ENCODE results near the gene TMEM187. TPM values are rescaled to one million over a fixed set of nuclear protein-coding genes. Genes with fewer than 3 reads are reported as not detected.

TMEM187 gene
- total and polyA plus RNA-seq, 2 donors (not counting 1 experiment from before 2014, with no cell fraction given) = 5.5 to 6.4 TPM

DNA sequence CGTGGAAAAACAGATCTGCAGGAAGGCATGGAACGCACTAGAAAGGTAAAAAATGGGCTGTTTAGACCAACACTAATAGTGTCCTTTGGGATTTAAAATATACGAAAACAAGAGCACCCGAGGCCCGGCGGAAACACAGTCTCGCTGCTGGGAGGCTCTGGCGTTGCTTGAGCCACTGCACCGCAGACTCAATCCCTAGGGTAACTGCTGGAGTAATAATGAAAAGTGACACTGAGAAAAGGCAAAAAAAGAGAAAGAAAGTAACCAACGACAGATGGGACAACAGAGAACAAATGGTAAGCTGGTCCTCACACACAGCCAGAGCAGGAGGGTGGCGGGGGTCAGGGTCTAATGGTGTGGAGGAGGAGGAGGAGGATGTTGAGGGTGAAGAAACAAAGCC lies 31.8 kb downstream of the TMEM187 start:
- Histone ChIP-seq H3K79me2 (ENCODE audit: control insufficient read depth, insufficient read depth, low read length) (no peaks in the 10 kb centered on the region), H3K27me3 (replicated peaks in 1 of 4; ENCODE audit: control extremely low read depth in 1 of 4, control insufficient read depth in 3 of 4, insufficient read depth in 4 of 4, low read length in 3 of 4) (no peaks in the 10 kb centered on the region), H3K4me3 (ENCODE audit: control extremely low read depth in 1 of 5, extremely low read depth in 1 of 5, insufficient read depth in 1 of 5, low read depth in 2 of 5, low read length in 4 of 5) (no peak overlapping the region), H4K20me1 (ENCODE audit: control insufficient read depth, insufficient read depth, low read length, poor library complexity, severe bottlenecking) (no peaks in the 10 kb centered on the region), H3K9me3 (ENCODE audit: control extremely low read depth in 1 of 3, control insufficient read depth in 2 of 3, insufficient read depth in 1 of 3, low read length in 2 of 3) (no peaks in the 10 kb centered on the region), H3K36me3 (replicated peaks in 1 of 2; ENCODE audit: control extremely low read depth in 1 of 2, control insufficient read depth in 1 of 2, extremely low read depth in 1 of 2, insufficient read depth in 2 of 2, low read length in 1 of 2) (no peaks in the 10 kb centered on the region), H3K9ac (ENCODE audit: low read length) (no peak overlapping the region), H3K27ac (ENCODE audit: low read length in 2 of 2) (peak overlapping the region in 1 of 2 donors; percentile 38), H3K4me2 (replicated peaks; ENCODE audit: low read depth, low read length, poor library complexity, severe bottlenecking) (peak overlapping the region; percentile 23), H2AFZ (ENCODE audit: insufficient read depth, low read depth, low read length, poor library complexity, severe bottlenecking) (no peak overlapping the region), H3K4me1 (ENCODE audit: control insufficient read depth in 2 of 2, insufficient read depth in 2 of 2, low read length in 2 of 2) (peaks cover 43 to 64% of the 10 kb centered on the region in 2 donors)
- H3K4me1 Mint-ChIP-seq = peaks cover 52% of the 10 kb centered on the region
- H3K27me3 Mint-ChIP-seq = no peaks in the 10 kb centered on the region
- no peak for ATAC-seq (ENCODE audit: low read depth)
- H3K4me3 Mint-ChIP-seq = peak overlapping the region; percentile 51
- H3K27ac Mint-ChIP-seq = peak overlapping the region; percentile 83
- DNase-seq = no peak
- intact Hi-C loops (cut with micrococcal nuclease) = no loop called here
- H3K9me3 Mint-ChIP-seq (ENCODE audit: insufficient read depth) = no peaks in the 10 kb centered on the region
- no peak for TF ChIP-seq EZH2 (IDR thresholded peaks at IDR 0.05; ENCODE audit: borderline replicate concordance, insufficient read depth, low read depth, low read length, poor library complexity, severe bottlenecking)
- TF ChIP-seq, protein P1, sequence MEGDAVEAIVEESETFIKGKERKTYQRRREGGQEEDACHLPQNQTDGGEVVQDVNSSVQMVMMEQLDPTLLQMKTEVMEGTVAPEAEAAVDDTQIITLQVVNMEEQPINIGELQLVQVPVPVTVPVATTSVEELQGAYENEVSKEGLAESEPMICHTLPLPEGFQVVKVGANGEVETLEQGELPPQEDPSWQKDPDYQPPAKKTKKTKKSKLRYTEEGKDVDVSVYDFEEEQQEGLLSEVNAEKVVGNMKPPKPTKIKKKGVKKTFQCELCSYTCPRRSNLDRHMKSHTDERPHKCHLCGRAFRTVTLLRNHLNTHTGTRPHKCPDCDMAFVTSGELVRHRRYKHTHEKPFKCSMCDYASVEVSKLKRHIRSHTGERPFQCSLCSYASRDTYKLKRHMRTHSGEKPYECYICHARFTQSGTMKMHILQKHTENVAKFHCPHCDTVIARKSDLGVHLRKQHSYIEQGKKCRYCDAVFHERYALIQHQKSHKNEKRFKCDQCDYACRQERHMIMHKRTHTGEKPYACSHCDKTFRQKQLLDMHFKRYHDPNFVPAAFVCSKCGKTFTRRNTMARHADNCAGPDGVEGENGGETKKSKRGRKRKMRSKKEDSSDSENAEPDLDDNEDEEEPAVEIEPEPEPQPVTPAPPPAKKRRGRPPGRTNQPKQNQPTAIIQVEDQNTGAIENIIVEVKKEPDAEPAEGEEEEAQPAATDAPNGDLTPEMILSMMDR (IDR thresholded peaks at IDR 0.05) = no peak
- CTCF ChIA-PET = interaction anchor here (0.8 to 1.6 kb wide), 2 partner anchors 10 to 57 kb away, joined by 4 to 6 read pairs; no protein-coding TSS in a partner anchor
- POLR2A ChIA-PET = interaction anchor here (0.7 to 0.9 kb wide), 2 partner anchors 21 to 33 kb away, joined by 3 to 4 read pairs; partner anchors contain the start of gene HCFC1
- 65% methylated on average over 8 of the region's 11 CpGs for WGBS (ENCODE audit: insufficient coverage)

DNA sequence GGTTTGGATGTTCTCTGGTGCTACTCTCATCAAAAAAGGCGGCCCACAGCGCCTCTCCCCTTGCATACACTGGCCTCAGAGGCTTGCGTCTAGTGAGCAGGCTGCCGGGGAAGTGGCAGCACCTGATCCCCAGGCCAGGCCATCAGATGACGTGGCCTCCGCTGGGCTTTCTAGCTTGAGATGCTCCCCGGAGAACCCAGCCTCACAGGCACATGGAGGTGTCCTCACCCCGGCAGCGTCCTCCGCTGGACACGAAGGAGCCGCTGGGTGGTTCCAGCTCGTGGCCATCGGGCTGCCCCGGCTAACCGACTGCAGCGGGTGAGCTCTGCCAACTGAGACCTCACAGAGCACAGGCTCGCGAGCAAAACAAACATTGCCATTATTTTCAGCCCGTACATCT lies 34.4 kb downstream of the TMEM187 start:
- Histone ChIP-seq H3K79me2 (ENCODE audit: control insufficient read depth, insufficient read depth, low read length) (no peaks in the 10 kb centered on the region), H3K4me1 (ENCODE audit: control insufficient read depth in 2 of 2, insufficient read depth in 2 of 2, low read length in 2 of 2) (peaks cover 39 to 59% of the 10 kb centered on the region in 2 donors), H3K4me3 (ENCODE audit: control extremely low read depth in 1 of 5, extremely low read depth in 1 of 5, insufficient read depth in 1 of 5, low read depth in 2 of 5, low read length in 4 of 5) (no peak overlapping the region), H3K9ac (ENCODE audit: low read length) (no peak overlapping the region), H3K9me3 (ENCODE audit: control extremely low read depth in 1 of 3, control insufficient read depth in 2 of 3, insufficient read depth in 1 of 3, low read length in 2 of 3) (no peaks in the 10 kb centered on the region), H4K20me1 (ENCODE audit: control insufficient read depth, insufficient read depth, low read length, poor library complexity, severe bottlenecking) (no peaks in the 10 kb centered on the region), H2AFZ (ENCODE audit: insufficient read depth, low read depth, low read length, poor library complexity, severe bottlenecking) (no peak overlapping the region), H3K4me2 (replicated peaks; ENCODE audit: low read depth, low read length, poor library complexity, severe bottlenecking) (peak overlapping the region; percentile 42), H3K27me3 (replicated peaks in 1 of 4; ENCODE audit: control extremely low read depth in 1 of 4, control insufficient read depth in 3 of 4, insufficient read depth in 4 of 4, low read length in 3 of 4) (no peaks in the 10 kb centered on the region), H3K36me3 (replicated peaks in 1 of 2; ENCODE audit: control extremely low read depth in 1 of 2, control insufficient read depth in 1 of 2, extremely low read depth in 1 of 2, insufficient read depth in 2 of 2, low read length in 1 of 2) (peaks cover 0 to 7% of the 10 kb centered on the region in 2 experiments), H3K27ac (ENCODE audit: low read length in 2 of 2) (peak overlapping the region; percentile 73 to 82)
- intact Hi-C loops (cut with micrococcal nuclease) = loop anchor here (2.0 to 5.0 kb wide), 2 partner anchors 22 to 35 kb away; partner anchors contain the start of genes HCFC1 and TMEM187
- Mint-ChIP-seq H3K27me3 (no peaks in the 10 kb centered on the region), H3K27ac (peak overlapping the region; percentile 98), H3K4me1 (peaks cover 49% of the 10 kb centered on the region), H3K4me3 (peak overlapping the region; percentile 86), H3K9me3 (ENCODE audit: insufficient read depth) (no peaks in the 10 kb centered on the region)
- 81% methylated on average over 11 of the region's 20 CpGs for WGBS (ENCODE audit: insufficient coverage)
- CTCF ChIA-PET = interaction anchor here (1.3 kb wide), 1 partner anchor 38 kb away, joined by 5 read pairs; no protein-coding TSS in a partner anchor
- no peak for TF ChIP-seq EZH2 (IDR thresholded peaks at IDR 0.05; ENCODE audit: borderline replicate concordance, insufficient read depth, low read depth, low read length, poor library complexity, severe bottlenecking)
- TF ChIP-seq, protein P1 (IDR thresholded peaks at IDR 0.05) = no peak
- ATAC-seq (ENCODE audit: low read depth) = no peak
- POLR2A ChIA-PET = interaction anchor here (0.6 to 1.7 kb wide), 4 partner anchors 12 to 79 kb away, joined by 3 to 7 read pairs (median 6); partner anchors contain the start of gene HCFC1
- no peak for DNase-seq
